Thyroid gland (tissue), 4 donors: ENCODE data around the gene GNG12.

Source experiments
- POLR2A ChIP-seq, 2 donors: fragments of 450-650 bp; IDR thresholded peaks; one replicate each; pipeline ENCODE4 v1.6.1; 2017; ENCODE audit warnings: antibody characterized with exemption in 2 of 2, mild to moderate bottlenecking in 2 of 2, moderate library complexity in 1 of 2
- TF ChIP-seq, protein P1 (sequence below), 6 experiments: fragments of 200-600 bp in 3 of 6; fragments of 450-650 bp in 3 of 6; sonication (generic) in 3 of 6; IDR thresholded peaks; one replicate each; pipeline ENCODE4 v1.5.1; 2016 to 2019; ENCODE audit warnings: antibody characterized with exemption in 6 of 6, mild to moderate bottlenecking in 2 of 6, inconsistent platforms in 1 of 6, moderate library complexity in 1 of 6

DNA sequence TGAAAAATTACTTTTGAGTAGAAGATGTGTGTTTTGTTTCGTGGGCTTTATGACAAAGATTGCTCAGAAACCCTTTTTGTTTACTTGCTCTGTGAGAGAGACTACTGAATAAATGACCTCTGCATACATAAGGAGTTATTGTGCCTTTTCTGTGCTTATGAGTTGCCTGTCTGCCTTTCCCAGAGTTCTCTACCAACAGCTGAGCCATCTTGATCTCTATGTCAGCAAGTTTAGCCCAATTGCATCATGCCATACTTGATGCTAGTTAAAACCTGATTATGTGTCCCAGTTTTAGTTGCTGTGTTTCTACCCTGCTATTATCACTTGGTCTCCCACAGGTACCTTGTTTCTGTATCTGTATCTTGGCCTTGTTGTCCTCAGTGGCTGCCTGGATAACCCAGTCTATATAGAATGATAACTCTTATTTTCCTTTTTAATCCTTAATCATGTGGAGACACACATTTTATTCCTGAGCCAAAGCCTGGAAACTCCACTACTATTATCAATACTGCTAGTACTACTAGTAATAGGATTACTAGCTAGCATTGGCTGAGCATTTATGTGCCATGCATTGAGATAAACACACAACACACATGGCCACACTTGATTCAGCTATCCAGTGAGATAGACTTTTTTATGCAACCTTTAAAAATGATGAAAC, 28.7 kb upstream of the GNG12 start:
- TF ChIP-seq, protein P1, sequence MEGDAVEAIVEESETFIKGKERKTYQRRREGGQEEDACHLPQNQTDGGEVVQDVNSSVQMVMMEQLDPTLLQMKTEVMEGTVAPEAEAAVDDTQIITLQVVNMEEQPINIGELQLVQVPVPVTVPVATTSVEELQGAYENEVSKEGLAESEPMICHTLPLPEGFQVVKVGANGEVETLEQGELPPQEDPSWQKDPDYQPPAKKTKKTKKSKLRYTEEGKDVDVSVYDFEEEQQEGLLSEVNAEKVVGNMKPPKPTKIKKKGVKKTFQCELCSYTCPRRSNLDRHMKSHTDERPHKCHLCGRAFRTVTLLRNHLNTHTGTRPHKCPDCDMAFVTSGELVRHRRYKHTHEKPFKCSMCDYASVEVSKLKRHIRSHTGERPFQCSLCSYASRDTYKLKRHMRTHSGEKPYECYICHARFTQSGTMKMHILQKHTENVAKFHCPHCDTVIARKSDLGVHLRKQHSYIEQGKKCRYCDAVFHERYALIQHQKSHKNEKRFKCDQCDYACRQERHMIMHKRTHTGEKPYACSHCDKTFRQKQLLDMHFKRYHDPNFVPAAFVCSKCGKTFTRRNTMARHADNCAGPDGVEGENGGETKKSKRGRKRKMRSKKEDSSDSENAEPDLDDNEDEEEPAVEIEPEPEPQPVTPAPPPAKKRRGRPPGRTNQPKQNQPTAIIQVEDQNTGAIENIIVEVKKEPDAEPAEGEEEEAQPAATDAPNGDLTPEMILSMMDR (IDR thresholded peaks at IDR 0.05) = no peak
- no peak for TF ChIP-seq POLR2A (IDR thresholded peaks at IDR 0.05)
